H9 (cell line): ENCODE measurements around the gene TLR10. TPM values are rescaled to one million over a fixed set of nuclear protein-coding genes. Genes with fewer than 3 reads are reported as not detected.

ENCODE experiments used
- DNase-seq: peaks from one replicate; pipeline ENCODE4 v3.0.0-alpha.2; 2017
- H2AFZ ChIP-seq: one replicate; pipeline ENCODE4 v1.6.1; 2013; ENCODE audit warnings: mild to moderate bottlenecking, low read length, control low read depth, moderate library complexity
- H2AK5ac ChIP-seq: 2 replicates; pipeline ENCODE4 v1.6.1; 2013; ENCODE audit warnings: low read length, control low read depth, mixed read lengths; ENCODE audit not compliant: insufficient read length
- H2BK120ac ChIP-seq: one replicate; pipeline ENCODE4 v1.6.1; 2013; ENCODE audit warnings: low read depth, mild to moderate bottlenecking, low read length, control low read depth, inconsistent platforms; ENCODE audit not compliant: poor library complexity, severe bottlenecking
- H2BK12ac ChIP-seq: 2 replicates; pipeline ENCODE4 v1.6.1; 2013; ENCODE audit warnings: low read length, control low read depth, mixed read lengths, low read depth; ENCODE audit not compliant: insufficient read length
- H2BK15ac ChIP-seq: 2 replicates; pipeline ENCODE4 v1.6.1; 2013; ENCODE audit warnings: low read depth, low read length, control low read depth
- H2BK20ac ChIP-seq: one replicate; pipeline ENCODE4 v1.6.1; 2013; ENCODE audit warnings: low read depth, mild to moderate bottlenecking, low read length, control low read depth, inconsistent platforms; ENCODE audit not compliant: poor library complexity, severe bottlenecking
- H2BK5ac ChIP-seq: 2 replicates; pipeline ENCODE4 v1.6.1; 2013; ENCODE audit warnings: low read length, control low read depth, mixed read lengths; ENCODE audit not compliant: insufficient read length
- H3K14ac ChIP-seq: 2 replicates; pipeline ENCODE4 v1.6.1; 2013; ENCODE audit warnings: low read length, control low read depth; ENCODE audit not compliant: insufficient read depth
- H3K18ac ChIP-seq: 2 replicates; pipeline ENCODE4 v1.6.1; 2013; ENCODE audit warnings: low read depth, mild to moderate bottlenecking, mixed read lengths, low read length, control low read depth; ENCODE audit not compliant: insufficient read length
- H3K23ac ChIP-seq: 2 replicates; pipeline ENCODE4 v1.6.1; 2013; ENCODE audit warnings: low read length, control low read depth, mixed read lengths, low read depth; ENCODE audit not compliant: insufficient read length
- H3K23me2 ChIP-seq: 2 replicates; pipeline ENCODE4 v1.6.1; 2013; ENCODE audit warnings: low read depth, mild to moderate bottlenecking, mixed read lengths, low read length, control low read depth; ENCODE audit not compliant: insufficient read length, poor library complexity, severe bottlenecking
- H3K27ac ChIP-seq: 2 replicates; pipeline ENCODE4 v1.5.1; 2013; ENCODE audit warnings: low read length, control low read depth, mixed read lengths, low read depth; ENCODE audit not compliant: insufficient read length
- H3K27me3 ChIP-seq: 2 replicates; pipeline ENCODE4 v1.6.1; 2013; ENCODE audit warnings: low read length, control low read depth, inconsistent platforms; ENCODE audit not compliant: insufficient read depth
- H3K4ac ChIP-seq: 2 replicates; pipeline ENCODE4 v1.6.1; 2013; ENCODE audit warnings: low read depth, mild to moderate bottlenecking, control low read depth, inconsistent platforms, low read length, moderate library complexity
- H3K4me1 ChIP-seq: 2 replicates; pipeline ENCODE4 v1.6.1; 2013; ENCODE audit warnings: low read length, control low read depth, inconsistent platforms; ENCODE audit not compliant: insufficient read depth
- H3K4me2 ChIP-seq: 2 replicates; pipeline ENCODE4 v1.6.1; 2013; ENCODE audit warnings: low read length, control low read depth, mixed read lengths; ENCODE audit not compliant: insufficient read length, insufficient read depth
- H3K56ac ChIP-seq: 2 replicates; pipeline ENCODE4 v1.6.1; 2013; ENCODE audit warnings: low read depth, mild to moderate bottlenecking, mixed read lengths, low read length, control low read depth; ENCODE audit not compliant: insufficient read length
- H3K79me1 ChIP-seq: 2 replicates; pipeline ENCODE4 v1.6.1; 2013; ENCODE audit warnings: low read depth, mild to moderate bottlenecking, moderate library complexity, low read length, control low read depth, inconsistent platforms; ENCODE audit not compliant: insufficient read depth, poor library complexity, severe bottlenecking
- H3K79me2 ChIP-seq: 2 replicates; pipeline ENCODE4 v1.6.1; 2013; ENCODE audit warnings: low read length, control low read depth, inconsistent platforms; ENCODE audit not compliant: insufficient read depth
- H3K9ac ChIP-seq: 2 replicates; pipeline ENCODE4 v1.6.1; 2013; ENCODE audit warnings: low read length, control low read depth, mixed read lengths; ENCODE audit not compliant: insufficient read length; ENCODE audit errors: extremely low read depth
- H3K9me3 ChIP-seq: one replicate; pipeline ENCODE4 v1.6.1; 2013; ENCODE audit warnings: low read depth, low read length, inconsistent platforms; ENCODE audit not compliant: control insufficient read depth
- H3T11ph ChIP-seq: one replicate; pipeline ENCODE4 v1.6.1; 2013; ENCODE audit warnings: mild to moderate bottlenecking, low read length, control low read depth, inconsistent platforms
- H4K20me1 ChIP-seq: one replicate; pipeline ENCODE4 v1.6.1; 2013; ENCODE audit not compliant: control insufficient read depth, insufficient read length, insufficient read depth
- H4K5ac ChIP-seq: 2 replicates; pipeline ENCODE4 v1.6.1; 2013; ENCODE audit warnings: low read depth, mild to moderate bottlenecking, mixed read lengths, low read length, control low read depth; ENCODE audit not compliant: insufficient read length
- H4K8ac ChIP-seq: replicated peaks from 2 replicates; pipeline ENCODE4 v1.6.1; 2013; ENCODE audit warnings: low read length, control low read depth, mixed read lengths, low read depth; ENCODE audit not compliant: insufficient read length
- H4K91ac ChIP-seq: 2 replicates; pipeline ENCODE4 v1.6.1; 2013; ENCODE audit warnings: low read depth, mild to moderate bottlenecking, moderate library complexity, mixed read lengths, low read length, control low read depth; ENCODE audit not compliant: insufficient read length
- H3K27ac Mint-ChIP-seq, 3 experiments: 2 replicates in 2 of 3; 3 replicates in 1 of 3; pipeline ENCODE4 v1.8.0; 2020 to 2021; ENCODE audit warnings: mixed read lengths in 3 of 3, mild to moderate bottlenecking in 1 of 3, moderate library complexity in 1 of 3
- H3K27me3 Mint-ChIP-seq: 2 replicates; pipeline ENCODE4 v1.8.0; 2021; ENCODE audit warnings: low read depth, mild to moderate bottlenecking, moderate library complexity, mixed read lengths
- H3K36me3 Mint-ChIP-seq, 3 experiments: 2 replicates in 2 of 3; 3 replicates in 1 of 3; pipeline ENCODE4 v1.8.0; 2020 to 2021; ENCODE audit warnings: low read depth in 3 of 3, mixed read lengths in 3 of 3; ENCODE audit not compliant: insufficient read depth in 1 of 3
- H3K4me1 Mint-ChIP-seq, 2 experiments: 2 replicates each; pipeline ENCODE4 v1.8.0; 2020; ENCODE audit warnings: mixed read lengths in 2 of 2
- H3K4me3 Mint-ChIP-seq, 2 experiments: 2 replicates in 1 of 2; 3 replicates in 1 of 2; pipeline ENCODE4 v1.8.0; 2020 to 2021; ENCODE audit warnings: mild to moderate bottlenecking in 2 of 2, mixed read lengths in 2 of 2, moderate library complexity in 1 of 2
- H3K9me3 Mint-ChIP-seq, 2 experiments: 2 replicates in 1 of 2; 3 replicates in 1 of 2; pipeline ENCODE4 v1.8.0; 2020; ENCODE audit warnings: mild to moderate bottlenecking in 2 of 2, mixed read lengths in 2 of 2, moderate library complexity in 1 of 2
- WGBS: extraction: QIAGEN DNeasy Blood & Tissue Kit; methylation state at CpG from one replicate; pipeline ENCODE4 v1.1.7; 2013; ENCODE audit warnings: missing lambda C conversion rate, low lambda C conversion rate, mixed read lengths; ENCODE audit not compliant: insufficient read length; ENCODE audit errors: extremely low coverage; 5-methylcytosine and 5-hydroxymethylcytosine counted together
- total RNA-seq: library from RNA; stranded (reverse); gene quantifications from 2 replicates; pipeline ENCODE4 v1.2.1, GENCODE V29; 2021
- TF ChIP-seq, protein P1 (sequence below): fragments of 200-600 bp; sonication (generic); conservative IDR thresholded peaks from 3 replicates; pipeline ENCODE4 v1.8.0; 2021; ENCODE audit warnings: antibody characterized with exemption, mild to moderate bottlenecking

TLR10 gene
- total RNA-seq, 1 experiment from 2014 or later = not detected

DNA sequence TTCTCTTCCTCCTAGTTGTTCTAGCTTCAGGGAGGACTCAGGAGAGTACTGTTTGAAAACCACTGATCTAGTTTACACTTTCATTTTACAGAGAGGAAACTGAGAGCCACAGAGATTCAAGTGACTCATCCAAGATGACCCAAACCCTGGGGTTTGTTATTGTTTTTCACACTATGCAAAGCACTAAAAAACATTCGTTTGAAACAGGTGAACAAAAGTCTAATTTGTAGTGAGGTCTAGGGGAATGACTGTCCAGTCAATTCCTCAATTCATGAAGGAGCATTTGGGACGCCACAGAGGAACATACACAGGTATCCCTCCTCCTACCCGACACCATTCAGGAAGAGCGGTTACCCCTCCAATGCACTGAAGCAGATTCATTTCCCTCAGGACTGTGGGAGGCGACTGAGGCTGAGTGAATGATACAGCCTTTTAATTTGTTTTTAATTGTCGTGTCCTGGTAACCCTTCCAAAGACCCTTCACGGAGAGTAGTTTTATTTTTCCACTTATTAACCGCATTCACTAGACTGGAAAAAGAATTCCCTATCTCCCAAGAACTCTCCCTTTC lies 30.3 kb downstream of the TLR10 start:
- Histone ChIP-seq H2AFZ (no peak overlapping the region), H3K27me3 (no peaks in the 10 kb centered on the region), H2AK5ac (no peak overlapping the region), H2BK15ac (no peak overlapping the region), H2BK20ac (no peak overlapping the region), H3K18ac (no peak overlapping the region), H2BK5ac (no peak overlapping the region), H4K8ac (no peak overlapping the region), H3K4me1 (peaks cover 6% of the 10 kb centered on the region; the same call in 1 of the 2 replicates), H3K9ac (no peak overlapping the region), H3K4me2 (no peak overlapping the region), H3K79me1 (no peaks in the 10 kb centered on the region), H3K14ac (no peak overlapping the region), H3T11ph (no peak overlapping the region), H4K91ac (no peak overlapping the region), H4K5ac (no peak overlapping the region), H3K27ac (no peak overlapping the region), H2BK12ac (no peak overlapping the region), H3K4ac (no peak overlapping the region), H3K79me2 (no peaks in the 10 kb centered on the region), H2BK120ac (no peak overlapping the region), H3K23me2 (no peaks in the 10 kb centered on the region), H3K23ac (no peak overlapping the region), H4K20me1 (no peaks in the 10 kb centered on the region), H3K56ac (no peak overlapping the region), H3K9me3 (no peaks in the 10 kb centered on the region)
- no peak overlapping the region; a peak in 1 of 7 replicates for H3K27ac Mint-ChIP-seq
- DNase-seq = no peak
- peaks cover 3% of the 10 kb centered on the region; the same call in 1 of the 2 replicates for H3K27me3 Mint-ChIP-seq
- peaks cover 3 to 8% (median 8%) of the 10 kb centered on the region in 3 experiments; a peak in 5 of 7 replicates for H3K36me3 Mint-ChIP-seq
- peaks cover 0 to 5% of the 10 kb centered on the region in 2 experiments; a peak in 2 of 4 replicates for H3K4me1 Mint-ChIP-seq
- TF ChIP-seq, protein P1, sequence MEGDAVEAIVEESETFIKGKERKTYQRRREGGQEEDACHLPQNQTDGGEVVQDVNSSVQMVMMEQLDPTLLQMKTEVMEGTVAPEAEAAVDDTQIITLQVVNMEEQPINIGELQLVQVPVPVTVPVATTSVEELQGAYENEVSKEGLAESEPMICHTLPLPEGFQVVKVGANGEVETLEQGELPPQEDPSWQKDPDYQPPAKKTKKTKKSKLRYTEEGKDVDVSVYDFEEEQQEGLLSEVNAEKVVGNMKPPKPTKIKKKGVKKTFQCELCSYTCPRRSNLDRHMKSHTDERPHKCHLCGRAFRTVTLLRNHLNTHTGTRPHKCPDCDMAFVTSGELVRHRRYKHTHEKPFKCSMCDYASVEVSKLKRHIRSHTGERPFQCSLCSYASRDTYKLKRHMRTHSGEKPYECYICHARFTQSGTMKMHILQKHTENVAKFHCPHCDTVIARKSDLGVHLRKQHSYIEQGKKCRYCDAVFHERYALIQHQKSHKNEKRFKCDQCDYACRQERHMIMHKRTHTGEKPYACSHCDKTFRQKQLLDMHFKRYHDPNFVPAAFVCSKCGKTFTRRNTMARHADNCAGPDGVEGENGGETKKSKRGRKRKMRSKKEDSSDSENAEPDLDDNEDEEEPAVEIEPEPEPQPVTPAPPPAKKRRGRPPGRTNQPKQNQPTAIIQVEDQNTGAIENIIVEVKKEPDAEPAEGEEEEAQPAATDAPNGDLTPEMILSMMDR = no peak
- no CpG with 5 or more reads among the region's 8 CpGs for WGBS
- peaks cover 10 to 14% of the 10 kb centered on the region in 2 experiments for H3K9me3 Mint-ChIP-seq
- H3K4me3 Mint-ChIP-seq = no peak overlapping the region; a peak in 1 of 5 replicates
